ENCODE data around the gene CEPT1. TPM values are rescaled to one million over a fixed set of nuclear protein-coding genes. Genes with fewer than 3 reads are reported as not detected.

Gene CEPT1
- total and polyA plus RNA-seq, 2 donors (not counting 1 experiment from before 2014, with no cell fraction given), result 26.4 to 74.5 TPM

DNA sequence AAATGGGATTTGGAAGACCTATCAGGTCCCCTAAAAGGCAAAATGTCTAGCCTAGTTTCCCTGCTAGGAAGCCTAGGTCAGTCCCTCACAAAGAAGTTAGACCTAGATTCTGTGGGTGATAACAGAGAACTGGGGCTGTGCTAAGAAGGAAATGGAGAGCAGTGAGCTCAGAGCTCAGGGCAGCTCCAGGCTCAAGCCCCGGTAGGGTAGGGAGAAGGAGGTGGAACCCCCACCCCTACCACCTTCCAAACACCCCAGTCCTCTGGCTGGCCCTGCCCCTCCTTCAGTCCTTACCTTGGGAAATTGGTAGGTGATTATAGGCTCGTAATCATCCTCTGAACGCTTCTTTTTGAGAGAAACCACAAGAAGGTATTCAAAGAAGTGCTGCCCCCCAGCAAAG lies 59.3 kb downstream of the CEPT1 start:
- Histone ChIP-seq H3K27me3 (ENCODE audit: control insufficient read depth, insufficient read depth, low read length) (peaks cover under 1% of the 10 kb centered on the region), H3K9ac (ENCODE audit: insufficient read depth, low read length) (no peak overlapping the region), H3K4me2 (ENCODE audit: extremely low read depth, insufficient read depth, low read length) (no peak overlapping the region), H3K9me3 (ENCODE audit: control insufficient read depth, insufficient read depth, low read depth, low read length) (no peaks in the 10 kb centered on the region), H3K4me1 (ENCODE audit: control insufficient read depth, extremely low read depth, insufficient read depth, low read length) (peaks cover 6% of the 10 kb centered on the region), H3K4me3 (replicated peaks in 1 of 4; ENCODE audit: control extremely low read depth in 1 of 4, insufficient read depth in 1 of 4, low read depth in 3 of 4, low read length in 4 of 4) (no peak overlapping the region), H3K27ac (ENCODE audit: insufficient read depth, low read length) (no peak overlapping the region), H2AFZ (ENCODE audit: low read length) (no peak overlapping the region), H4K20me1 (ENCODE audit: control insufficient read depth, extremely low read depth, insufficient read depth, low read length) (no peaks in the 10 kb centered on the region), H3K79me2 (ENCODE audit: control insufficient read depth, insufficient read depth, low read length) (no peaks in the 10 kb centered on the region), H3K36me3 (ENCODE audit: control insufficient read depth, insufficient read depth, low read length) (no peaks in the 10 kb centered on the region)
- TF ChIP-seq, protein P1, sequence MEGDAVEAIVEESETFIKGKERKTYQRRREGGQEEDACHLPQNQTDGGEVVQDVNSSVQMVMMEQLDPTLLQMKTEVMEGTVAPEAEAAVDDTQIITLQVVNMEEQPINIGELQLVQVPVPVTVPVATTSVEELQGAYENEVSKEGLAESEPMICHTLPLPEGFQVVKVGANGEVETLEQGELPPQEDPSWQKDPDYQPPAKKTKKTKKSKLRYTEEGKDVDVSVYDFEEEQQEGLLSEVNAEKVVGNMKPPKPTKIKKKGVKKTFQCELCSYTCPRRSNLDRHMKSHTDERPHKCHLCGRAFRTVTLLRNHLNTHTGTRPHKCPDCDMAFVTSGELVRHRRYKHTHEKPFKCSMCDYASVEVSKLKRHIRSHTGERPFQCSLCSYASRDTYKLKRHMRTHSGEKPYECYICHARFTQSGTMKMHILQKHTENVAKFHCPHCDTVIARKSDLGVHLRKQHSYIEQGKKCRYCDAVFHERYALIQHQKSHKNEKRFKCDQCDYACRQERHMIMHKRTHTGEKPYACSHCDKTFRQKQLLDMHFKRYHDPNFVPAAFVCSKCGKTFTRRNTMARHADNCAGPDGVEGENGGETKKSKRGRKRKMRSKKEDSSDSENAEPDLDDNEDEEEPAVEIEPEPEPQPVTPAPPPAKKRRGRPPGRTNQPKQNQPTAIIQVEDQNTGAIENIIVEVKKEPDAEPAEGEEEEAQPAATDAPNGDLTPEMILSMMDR (conservative IDR thresholded peaks at IDR 0.05 in 1 of 2, IDR thresholded peaks at IDR 0.05 in 1 of 2; ENCODE audit: low read depth in 1 of 2, low read length in 2 of 2), result no peak
- TF ChIP-seq EZH2 (IDR thresholded peaks at IDR 0.05; ENCODE audit: low read length, missing control alignments), result no peak
- no peak for DNase-seq (ENCODE audit: low read depth in 2 of 2)

DNA sequence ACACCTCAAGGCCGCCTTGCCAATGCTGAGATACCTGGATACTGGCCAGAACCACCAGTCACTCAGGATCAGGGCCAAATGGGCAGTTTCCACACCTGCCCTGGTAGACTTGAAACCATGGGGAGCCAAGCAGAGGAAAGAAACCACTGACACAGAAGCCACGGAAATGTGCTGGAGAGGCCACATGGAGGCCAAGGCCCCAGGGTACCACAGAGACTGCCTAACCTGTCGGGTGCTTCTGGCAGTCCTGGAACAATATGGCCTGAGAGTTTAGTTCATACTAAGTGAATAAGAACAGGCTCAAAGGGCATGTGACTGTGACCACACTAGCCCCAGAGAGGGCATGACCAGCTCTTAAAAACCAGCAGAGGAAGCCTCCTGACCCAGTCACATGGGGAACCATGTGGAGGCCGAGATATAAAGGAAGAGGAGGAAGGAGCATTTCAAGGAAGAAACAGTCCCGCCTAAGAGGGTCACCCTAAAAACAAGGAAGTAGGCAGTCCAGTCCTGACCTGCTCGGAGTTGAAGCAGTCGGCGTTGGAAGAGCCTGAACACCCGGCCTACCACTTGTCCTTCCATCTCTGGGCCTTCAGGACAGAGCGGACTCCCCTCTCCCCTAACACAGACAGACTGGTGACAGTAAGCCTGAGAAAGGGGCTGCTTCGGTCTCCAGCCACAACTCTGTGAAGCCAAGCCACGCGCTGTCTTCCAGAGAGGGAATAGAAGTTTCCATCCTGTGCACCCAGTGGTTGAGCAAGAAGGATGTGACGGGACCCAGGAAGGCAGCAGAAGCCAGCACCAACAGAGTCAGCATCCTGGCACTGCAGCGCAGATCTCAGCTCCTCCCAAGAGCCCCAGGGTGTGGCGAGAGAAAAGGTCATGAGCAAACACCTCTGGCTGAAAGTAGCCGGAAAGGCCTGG lies 60.1 kb downstream of the CEPT1 start, which contains the start of gene DENND2D:
Gene DENND2D, minus strand, starts transcription at position 766 of the 921 bp plus-strand sequence. Its CDS starts 187 bp downstream, at position 579.
- Histone ChIP-seq H2AFZ (ENCODE audit: low read length) (no peak within 1 kb of the TSS), H3K4me3 (replicated peaks in 1 of 4; ENCODE audit: control extremely low read depth in 1 of 4, insufficient read depth in 1 of 4, low read depth in 3 of 4, low read length in 4 of 4) (no peak within 1 kb of the TSS), H3K27ac (ENCODE audit: insufficient read depth, low read length) (no peak within 1 kb of the TSS), H3K36me3 (ENCODE audit: control insufficient read depth, insufficient read depth, low read length) (no peaks in the 10 kb centered on the region), H3K79me2 (ENCODE audit: control insufficient read depth, insufficient read depth, low read length) (no peaks in the 10 kb centered on the region), H3K9me3 (ENCODE audit: control insufficient read depth, insufficient read depth, low read depth, low read length) (no peaks in the 10 kb centered on the region), H3K27me3 (ENCODE audit: control insufficient read depth, insufficient read depth, low read length) (peaks cover 9% of the 10 kb centered on the region), H3K9ac (ENCODE audit: insufficient read depth, low read length) (no peak within 1 kb of the TSS), H4K20me1 (ENCODE audit: control insufficient read depth, extremely low read depth, insufficient read depth, low read length) (no peaks in the 10 kb centered on the region), H3K4me1 (ENCODE audit: control insufficient read depth, extremely low read depth, insufficient read depth, low read length) (peaks cover 2% of the 10 kb centered on the region), H3K4me2 (ENCODE audit: extremely low read depth, insufficient read depth, low read length) (no peak within 1 kb of the TSS)
- DNase-seq (ENCODE audit: low read depth in 2 of 2), result no peak
- TF ChIP-seq, protein P1 (conservative IDR thresholded peaks at IDR 0.05 in 1 of 2, IDR thresholded peaks at IDR 0.05 in 1 of 2; ENCODE audit: low read depth in 1 of 2, low read length in 2 of 2), result no peak
- no peak for TF ChIP-seq EZH2 (IDR thresholded peaks at IDR 0.05; ENCODE audit: low read length, missing control alignments)

DNA sequence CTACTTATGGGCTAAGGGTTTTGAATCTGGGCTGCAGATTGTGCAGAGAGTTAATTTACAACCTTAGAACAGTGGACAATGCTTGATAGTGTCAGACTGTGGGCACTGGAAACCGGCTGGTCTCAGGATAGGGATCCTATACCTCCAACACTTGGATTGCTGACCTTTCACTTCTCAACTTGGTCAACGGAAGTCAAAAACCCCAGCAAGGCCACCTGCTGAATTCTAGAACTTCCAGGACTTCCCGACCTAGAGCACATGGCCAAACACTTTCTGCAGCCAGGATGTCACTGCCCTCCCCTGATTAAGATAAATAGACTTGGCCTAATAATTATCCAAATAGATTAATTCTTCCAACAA lies 60.8 kb downstream of the CEPT1 start:
- H3K4me3 ChIP-seq (replicated peaks in 1 of 4; ENCODE audit: control extremely low read depth in 1 of 4, insufficient read depth in 1 of 4, low read depth in 3 of 4, low read length in 4 of 4), result no peak overlapping the region
- H3K9ac ChIP-seq (ENCODE audit: insufficient read depth, low read length), result no peak overlapping the region
- H4K20me1 ChIP-seq (ENCODE audit: control insufficient read depth, extremely low read depth, insufficient read depth, low read length), result no peaks in the 10 kb centered on the region
- no peak for DNase-seq (ENCODE audit: low read depth in 2 of 2)
- TF ChIP-seq EZH2 (IDR thresholded peaks at IDR 0.05; ENCODE audit: low read length, missing control alignments), result no peak
- TF ChIP-seq, protein P1 (conservative IDR thresholded peaks at IDR 0.05 in 1 of 2, IDR thresholded peaks at IDR 0.05 in 1 of 2; ENCODE audit: low read depth in 1 of 2, low read length in 2 of 2), result no peak
- H3K4me2 ChIP-seq (ENCODE audit: extremely low read depth, insufficient read depth, low read length), result no peak overlapping the region
- peaks cover 10% of the 10 kb centered on the region for H3K27me3 ChIP-seq (ENCODE audit: control insufficient read depth, insufficient read depth, low read length)
- no peak overlapping the region for H3K27ac ChIP-seq (ENCODE audit: insufficient read depth, low read length)
- no peaks in the 10 kb centered on the region for H3K9me3 ChIP-seq (ENCODE audit: control insufficient read depth, insufficient read depth, low read depth, low read length)
- H2AFZ ChIP-seq (ENCODE audit: low read length), result no peak overlapping the region
- no peaks in the 10 kb centered on the region for H3K79me2 ChIP-seq (ENCODE audit: control insufficient read depth, insufficient read depth, low read length)
- H3K4me1 ChIP-seq (ENCODE audit: control insufficient read depth, extremely low read depth, insufficient read depth, low read length), result peaks cover 2% of the 10 kb centered on the region
- H3K36me3 ChIP-seq (ENCODE audit: control insufficient read depth, insufficient read depth, low read length), result no peaks in the 10 kb centered on the region

All from fibroblast of lung (primary cell).